HEK293T (cell line): ENCODE results near the gene ALG8.
"Not testable (repeated sequence)": the region's sequence is repeated elsewhere in the genome, so short reads cannot be mapped to it uniquely, and the experiment has no call there.

ENCODE experiments used
- ARNT ChIP-seq: fragments of 450-650 bp; IDR thresholded peaks from 2 replicates; pipeline ENCODE4 v1.6.1; 2017; ENCODE audit warnings: mild to moderate bottlenecking
- BHLHE40 ChIP-seq: fragments of 450-650 bp; IDR thresholded peaks from 2 replicates; pipeline ENCODE4 v1.6.1; 2016; ENCODE audit warnings: mild to moderate bottlenecking, moderate library complexity, borderline replicate concordance
- ELF4 ChIP-seq: fragments of 450-650 bp; IDR thresholded peaks from 2 replicates; pipeline ENCODE4 v1.6.1; 2017; ENCODE audit warnings: antibody characterized with exemption
- FOXA1 ChIP-seq: fragments of 450-650 bp; IDR thresholded peaks from 2 replicates; pipeline ENCODE4 v1.6.1; 2016; ENCODE audit warnings: mild to moderate bottlenecking
- FOXK2 ChIP-seq: fragments of 450-650 bp; IDR thresholded peaks from 2 replicates; pipeline ENCODE4 v1.6.1; 2016; ENCODE audit warnings: mild to moderate bottlenecking
- FOXM1 ChIP-seq: fragments of 450-650 bp; IDR thresholded peaks from 2 replicates; pipeline ENCODE4 v1.6.1; 2017; ENCODE audit warnings: mild to moderate bottlenecking, borderline replicate concordance
- HDGF ChIP-seq: fragments of 450-650 bp; IDR thresholded peaks from 2 replicates; pipeline ENCODE4 v1.6.1; 2017; ENCODE audit warnings: antibody characterized with exemption, borderline replicate concordance
- L3MBTL2 ChIP-seq: fragments of 450-650 bp; conservative IDR thresholded peaks from 2 replicates; pipeline ENCODE4 v1.6.1; 2016; ENCODE audit warnings: mild to moderate bottlenecking
- LEF1 ChIP-seq: fragments of 450-650 bp; IDR thresholded peaks from 2 replicates; pipeline ENCODE4 v1.6.1; 2017; ENCODE audit warnings: mild to moderate bottlenecking, borderline replicate concordance
- NFRKB ChIP-seq: fragments of 450-650 bp; IDR thresholded peaks from 2 replicates; pipeline ENCODE4 v1.6.1; 2016; ENCODE audit warnings: mild to moderate bottlenecking, moderate library complexity
- SP1 ChIP-seq: fragments of 450-650 bp; IDR thresholded peaks from 2 replicates; pipeline ENCODE4 v1.6.1; 2017
- SUZ12 ChIP-seq: fragments of 450-650 bp; IDR thresholded peaks from 2 replicates; pipeline ENCODE4 v1.6.1; 2016; ENCODE audit warnings: mild to moderate bottlenecking
- TARDBP ChIP-seq: fragments of 450-650 bp; IDR thresholded peaks from 2 replicates; pipeline ENCODE4 v1.6.1; 2016

DNA sequence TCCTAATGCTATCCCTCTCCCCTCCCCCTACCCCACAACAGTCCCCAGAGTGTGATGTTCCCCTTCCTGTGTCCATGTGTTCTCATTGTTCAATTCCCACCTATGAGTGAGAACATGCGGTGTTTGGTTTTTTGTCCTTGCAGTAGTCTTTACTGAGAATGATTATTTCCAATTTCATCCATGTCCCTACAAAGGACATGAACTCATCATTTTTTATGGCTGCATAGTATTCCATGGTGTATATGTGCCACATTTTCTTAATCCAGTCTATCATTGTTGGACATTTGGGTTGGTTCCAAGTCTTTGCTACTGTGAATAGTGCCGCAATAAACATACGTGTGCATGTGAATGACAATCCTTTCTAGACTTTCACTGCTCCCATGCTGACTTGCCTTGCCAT lies 36.4 kb upstream of the ALG8 start:
- not testable (repeated sequence) for TF ChIP-seq SP1, ARNT, FOXA1, HDGF, BHLHE40, SUZ12, TARDBP, NFRKB, FOXK2, FOXM1, ELF4, LEF1, L3MBTL2
